C4-2B (cell line): ENCODE results near the gene THADA.

ENCODE experiments used
- ZFX ChIP-seq: fragments of 450-650 bp; IDR thresholded peaks from 2 replicates; pipeline ENCODE4 v1.6.1; 2017
- TF ChIP-seq, protein P1 (sequence below): fragments of 450-650 bp; conservative IDR thresholded peaks from 2 replicates; pipeline ENCODE4 v1.5.1; 2017; ENCODE audit warnings: mild to moderate bottlenecking

GRCh38 chr2:43326101-43326825 is 269.6 kb downstream of the THADA start:
- TF ChIP-seq, protein P1, sequence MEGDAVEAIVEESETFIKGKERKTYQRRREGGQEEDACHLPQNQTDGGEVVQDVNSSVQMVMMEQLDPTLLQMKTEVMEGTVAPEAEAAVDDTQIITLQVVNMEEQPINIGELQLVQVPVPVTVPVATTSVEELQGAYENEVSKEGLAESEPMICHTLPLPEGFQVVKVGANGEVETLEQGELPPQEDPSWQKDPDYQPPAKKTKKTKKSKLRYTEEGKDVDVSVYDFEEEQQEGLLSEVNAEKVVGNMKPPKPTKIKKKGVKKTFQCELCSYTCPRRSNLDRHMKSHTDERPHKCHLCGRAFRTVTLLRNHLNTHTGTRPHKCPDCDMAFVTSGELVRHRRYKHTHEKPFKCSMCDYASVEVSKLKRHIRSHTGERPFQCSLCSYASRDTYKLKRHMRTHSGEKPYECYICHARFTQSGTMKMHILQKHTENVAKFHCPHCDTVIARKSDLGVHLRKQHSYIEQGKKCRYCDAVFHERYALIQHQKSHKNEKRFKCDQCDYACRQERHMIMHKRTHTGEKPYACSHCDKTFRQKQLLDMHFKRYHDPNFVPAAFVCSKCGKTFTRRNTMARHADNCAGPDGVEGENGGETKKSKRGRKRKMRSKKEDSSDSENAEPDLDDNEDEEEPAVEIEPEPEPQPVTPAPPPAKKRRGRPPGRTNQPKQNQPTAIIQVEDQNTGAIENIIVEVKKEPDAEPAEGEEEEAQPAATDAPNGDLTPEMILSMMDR, result no peak
- TF ChIP-seq ZFX, result no peak
